GM12874 (cell line): ENCODE data around the gene HECA.

Experiments
- CTCF ChIP-seq: IDR thresholded peaks from 2 replicates; pipeline ENCODE4 v1.5.1; 2011; ENCODE audit warnings: low read depth, mild to moderate bottlenecking, control low read depth, low read length, moderate library complexity; ENCODE audit not compliant: insufficient read depth

HECA gene

GRCh38 chr6:139166238-139166955 lies 31.5 kb downstream of the HECA start:
- TF ChIP-seq CTCF = no peak

- TF ChIP-seq CTCF = no peak
These were observed 32.1 kb downstream of the HECA start for GRCh38 chr6:139166956-139167313.

GRCh38 chr6:139172151-139172550 lies 37.3 kb downstream of the HECA start:
- no peak for TF ChIP-seq CTCF

- TF ChIP-seq CTCF = no peak
These were observed 37.7 kb downstream of the HECA start for GRCh38 chr6:139172567-139172966.

- TF ChIP-seq CTCF = no peak
These were observed 38.3 kb downstream of the HECA start for GRCh38 chr6:139173172-139173571.

GRCh38 chr6:139173822-139174221 lies 38.9 kb downstream of the HECA start:
- TF ChIP-seq CTCF = no peak

- no peak for TF ChIP-seq CTCF
These were observed 40.1 kb downstream of the HECA start for GRCh38 chr6:139174961-139175360.
